Urinary bladder (tissue), 4 donors: ENCODE data around the gene FNDC11. TPM values are rescaled to one million over a fixed set of nuclear protein-coding genes. Genes with fewer than 3 reads are reported as not detected.

Experiments
- DNase-seq: peaks from one replicate; pipeline ENCODE4 v3.0.0-alpha.2; 2015; ENCODE audit errors: extremely low spot score
- H3K27ac ChIP-seq: one replicate; pipeline ENCODE4 v1.5.1; 2013; ENCODE audit warnings: low read depth, mild to moderate bottlenecking, moderate library complexity
- H3K36me3 ChIP-seq: one replicate; pipeline ENCODE4 v1.6.1; 2013; ENCODE audit warnings: mild to moderate bottlenecking, moderate library complexity; ENCODE audit not compliant: insufficient read depth
- H3K4me1 ChIP-seq: one replicate; pipeline ENCODE4 v1.6.1; 2013; ENCODE audit warnings: mild to moderate bottlenecking, moderate library complexity; ENCODE audit not compliant: insufficient read depth
- H3K4me3 ChIP-seq: one replicate; pipeline ENCODE4 v1.5.1; 2013; ENCODE audit warnings: low read depth, low read length
- WGBS: extraction: QIAGEN DNeasy Blood & Tissue Kit; methylation state at CpG from one replicate; pipeline ENCODE4 v1.1.7; 2013; 5-methylcytosine and 5-hydroxymethylcytosine counted together
- polyA plus RNA-seq: library from polyadenylated mRNA; stranded (reverse); fragments of 200-250 nt; gene quantifications from one replicate; pipeline ENCODE4 v1.2.3, GENCODE V29; 2013
- total RNA-seq: library from RNA; depleted of rRNA; stranded (reverse); fragments of >200 nt; gene quantifications from one replicate; pipeline ENCODE4 v1.2.3, GENCODE V29; 2014
- donor health status: healthy with polysubstance abuse.
- donor health status: healthy.

The FNDC11 gene
- total and polyA plus RNA-seq, 2 donors = 0.63 to 0.98 TPM

DNA sequence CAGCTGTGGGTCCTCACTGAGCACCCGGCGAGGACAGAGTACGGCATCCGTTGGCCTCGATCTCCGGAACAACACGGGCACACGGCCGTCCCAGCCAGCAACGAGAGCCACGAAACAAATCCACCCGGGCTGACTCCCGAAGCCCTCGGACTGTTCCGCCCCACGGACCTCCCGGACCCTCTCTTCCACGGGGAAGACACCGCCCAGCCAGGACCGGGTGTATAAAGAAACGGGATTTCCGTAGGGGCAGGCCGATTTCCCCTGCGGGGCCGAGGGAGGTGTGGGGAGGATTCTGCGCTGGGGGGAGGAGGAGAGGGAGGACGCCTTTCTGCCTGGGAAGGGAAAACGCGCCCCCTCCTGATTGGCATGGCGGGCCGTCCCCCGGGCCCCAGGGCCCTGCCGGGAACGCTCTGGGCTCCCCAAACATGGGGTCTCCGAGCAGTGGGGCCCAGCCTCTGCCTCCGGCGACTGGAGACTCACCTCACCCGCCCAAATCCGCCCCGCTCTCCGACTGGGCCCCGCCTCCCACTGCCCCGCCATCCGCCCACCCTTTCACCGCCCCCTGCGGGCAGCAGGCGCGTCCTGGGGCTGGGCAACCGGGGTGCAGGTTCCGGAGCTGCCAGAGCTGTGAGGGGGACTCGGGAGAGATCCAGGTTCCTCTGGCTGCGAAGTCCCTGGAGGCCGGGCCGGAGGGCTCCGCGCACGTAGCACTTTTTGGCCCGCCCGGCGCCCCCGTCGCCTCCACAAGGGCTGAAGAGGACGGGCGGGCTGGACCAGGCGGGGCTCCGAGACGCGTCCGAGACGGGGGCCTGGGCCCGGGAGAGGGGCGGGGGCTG, 34.1 kb upstream of the FNDC11 start:
- H3K4me3 ChIP-seq = peak overlapping the region; percentile 90
- no peaks in the 10 kb centered on the region for H3K36me3 ChIP-seq
- DNase-seq = no peak
- WGBS = under 1% methylated on average over 72 of the region's 72 CpGs
- H3K4me1 ChIP-seq = peaks cover 1% of the 10 kb centered on the region
- H3K27ac ChIP-seq = peak overlapping the region; percentile 84

DNA sequence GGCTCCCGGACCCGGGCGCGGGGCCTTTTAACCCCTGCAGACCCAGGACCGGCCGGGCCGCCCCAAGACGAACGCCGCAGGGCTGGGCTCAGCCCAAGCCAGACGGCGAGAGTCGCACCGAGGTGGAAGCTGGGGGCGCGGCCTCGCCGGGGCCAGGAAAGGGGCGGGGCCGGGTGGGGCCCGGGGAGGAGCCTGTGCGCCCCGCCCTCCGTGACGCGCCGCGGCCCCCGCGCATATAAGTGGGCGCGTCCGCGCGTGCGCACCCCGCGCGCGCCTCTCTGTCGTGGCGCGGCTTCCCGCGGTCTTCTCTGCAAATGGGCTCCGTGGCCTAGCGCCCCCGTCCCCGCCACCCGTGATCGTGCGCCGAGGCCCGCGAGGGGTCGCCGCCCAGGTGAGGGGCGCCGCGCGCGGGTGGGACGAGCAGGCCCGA, 33.4 kb upstream of the FNDC11 start, which contains the start of gene PPDPF:
Gene PPDPF, plus strand, starts transcription at position 262 of the 430 bp plus-strand sequence. CDS start 544 bp downstream, outside the sequence.
- WGBS = under 1% methylated on average over 64 of the region's 64 CpGs
- Histone ChIP-seq H3K4me1 (peaks cover 1% of the 10 kb centered on the region), H3K4me3 (peak within 1 kb of the TSS; percentile 90), H3K27ac (peak within 1 kb of the TSS; percentile 96), H3K36me3 (no peaks in the 10 kb centered on the region)
- peak; percentile 72 for DNase-seq

DNA sequence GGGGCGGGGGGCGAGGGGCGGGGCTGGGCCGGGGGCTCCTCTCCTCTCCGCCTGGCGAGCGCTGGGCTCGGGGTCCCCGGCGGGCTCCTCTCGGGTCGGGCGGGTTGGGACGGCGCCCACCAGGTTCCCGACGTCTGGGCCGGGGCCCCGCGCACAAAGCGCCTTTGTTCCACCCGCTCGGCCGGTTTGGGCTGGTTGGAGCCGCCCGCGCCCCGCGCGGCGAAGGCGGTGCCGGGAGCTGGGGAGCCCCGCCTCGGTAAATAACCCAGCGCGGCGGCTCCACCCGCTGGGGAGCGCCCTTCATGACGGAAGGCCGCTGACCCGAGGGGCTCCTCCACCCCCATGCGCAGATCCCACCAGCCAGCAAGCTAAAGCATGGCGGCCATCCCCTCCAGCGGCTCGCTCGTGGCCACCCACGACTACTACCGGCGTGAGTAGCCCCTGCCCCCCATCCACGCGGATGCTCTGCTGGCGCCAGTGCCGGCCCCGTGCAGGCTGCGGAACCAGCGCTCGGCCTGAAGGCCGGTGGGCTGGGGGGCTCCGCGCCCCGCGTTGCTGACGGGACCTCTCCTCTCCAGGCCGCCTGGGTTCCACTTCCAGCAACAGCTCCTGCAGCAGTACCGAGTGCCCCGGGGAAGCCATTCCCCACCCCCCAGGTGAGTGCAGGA, 32.9 kb upstream of the FNDC11 start:
- Histone ChIP-seq H3K36me3 (no peaks in the 10 kb centered on the region), H3K27ac (peak overlapping the region; percentile 96), H3K4me1 (peaks cover 1% of the 10 kb centered on the region), H3K4me3 (peak overlapping the region; percentile 90)
- no peak for DNase-seq
- WGBS = under 1% methylated on average over 68 of the region's 68 CpGs

DNA sequence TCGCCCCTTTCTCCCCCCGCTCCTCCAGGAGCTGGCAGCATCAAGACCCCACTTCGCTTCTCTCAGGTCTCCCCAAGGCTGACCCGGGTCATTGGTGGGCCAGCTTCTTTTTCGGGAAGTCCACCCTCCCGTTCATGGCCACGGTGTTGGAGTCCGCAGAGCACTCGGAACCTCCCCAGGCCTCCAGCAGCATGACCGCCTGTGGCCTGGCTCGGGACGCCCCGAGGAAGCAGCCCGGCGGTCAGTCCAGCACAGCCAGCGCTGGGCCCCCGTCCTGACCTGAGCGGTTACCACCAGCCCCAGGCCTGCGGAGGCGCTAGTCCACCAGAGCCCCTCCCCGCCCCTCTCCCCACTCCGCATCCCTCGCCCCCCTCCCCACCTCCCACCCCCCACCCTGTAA, 32.4 kb upstream of the FNDC11 start:
- H3K27ac ChIP-seq = peak overlapping the region; percentile 35
- DNase-seq = no peak
- no peaks in the 10 kb centered on the region for H3K36me3 ChIP-seq
- H3K4me3 ChIP-seq = peak overlapping the region; percentile 90
- WGBS = 20% methylated on average over 23 of the region's 23 CpGs
- peaks cover 1% of the 10 kb centered on the region for H3K4me1 ChIP-seq

DNA sequence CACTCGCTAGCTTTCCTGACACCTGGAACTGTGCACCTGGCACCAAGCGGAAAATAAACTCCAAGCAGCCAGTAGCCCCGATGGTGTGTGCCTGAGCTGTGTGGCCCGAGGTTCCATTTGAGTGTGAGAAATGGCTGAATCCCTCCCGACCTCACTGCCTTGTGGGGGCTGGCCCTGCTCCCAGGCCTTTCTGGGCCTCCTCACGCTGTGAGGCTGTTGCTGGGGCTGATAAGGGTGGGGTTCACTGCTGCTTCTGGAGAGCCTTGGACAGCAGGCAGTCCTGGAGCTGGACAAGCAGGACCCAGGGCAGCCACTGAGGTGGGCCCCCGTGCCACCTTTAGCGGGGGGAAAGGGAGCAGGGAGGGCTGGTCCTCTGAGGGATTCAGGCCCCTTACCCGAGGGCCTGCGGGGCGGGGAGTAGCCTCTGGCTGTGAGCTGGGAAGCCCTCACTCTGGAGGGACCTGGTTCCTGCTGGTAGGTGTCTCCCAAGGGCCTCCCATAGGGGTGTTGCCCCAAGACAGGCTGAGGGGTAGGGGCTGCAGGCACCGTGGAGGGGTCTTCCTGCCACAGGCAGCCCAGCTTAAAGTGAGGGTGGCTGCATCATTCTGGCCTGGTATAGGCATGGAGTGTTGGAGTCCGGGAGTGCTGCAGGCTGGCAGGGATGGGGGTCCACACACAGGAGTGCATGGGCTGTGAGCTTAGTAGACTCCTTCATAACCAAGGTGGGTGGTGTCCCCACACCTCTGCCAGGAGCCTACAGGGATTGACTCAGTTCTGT, 31.7 kb upstream of the FNDC11 start:
- no peak for DNase-seq
- Histone ChIP-seq H3K4me1 (peaks cover 1% of the 10 kb centered on the region), H3K36me3 (no peaks in the 10 kb centered on the region), H3K27ac (no peak overlapping the region), H3K4me3 (peak overlapping the region; percentile 90)
- 59% methylated on average over 13 of the region's 13 CpGs for WGBS

DNA sequence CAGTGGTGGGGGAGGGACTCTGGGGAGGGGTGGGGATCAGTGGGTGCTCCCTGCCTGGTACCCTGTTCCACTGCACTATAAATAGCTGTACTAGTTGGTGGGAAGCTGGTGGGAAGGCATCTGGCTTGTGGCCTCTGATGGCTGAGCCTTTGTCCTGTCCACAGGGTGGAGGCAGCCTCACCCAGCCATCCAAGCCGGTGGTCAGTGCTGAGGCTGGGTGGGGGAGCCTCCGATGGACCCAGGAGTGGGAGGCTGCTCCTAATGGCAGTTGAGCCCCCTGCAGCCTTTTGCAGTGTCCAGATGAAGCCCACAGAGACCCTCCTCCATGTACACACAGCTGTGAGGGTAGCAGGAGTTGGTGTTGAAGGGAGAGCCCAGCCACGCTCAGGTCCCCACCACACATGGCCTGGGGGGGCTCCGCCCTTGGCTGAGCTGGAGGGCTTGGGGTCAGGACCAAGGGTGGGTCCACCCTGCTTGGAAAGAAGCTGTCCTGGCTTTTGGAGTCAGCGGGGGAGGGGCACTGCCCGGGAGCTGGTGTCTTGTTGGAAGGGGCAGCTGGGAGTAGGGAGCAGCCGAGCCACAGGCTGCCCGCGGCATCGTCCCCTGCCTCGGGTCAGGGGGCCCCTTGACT, 30.9 kb upstream of the FNDC11 start:
- no peak overlapping the region for H3K27ac ChIP-seq
- H3K4me1 ChIP-seq = peaks cover 1% of the 10 kb centered on the region
- no peaks in the 10 kb centered on the region for H3K36me3 ChIP-seq
- H3K4me3 ChIP-seq = no peak overlapping the region
- 93% methylated on average over 11 of the region's 11 CpGs for WGBS
- DNase-seq = no peak

DNA sequence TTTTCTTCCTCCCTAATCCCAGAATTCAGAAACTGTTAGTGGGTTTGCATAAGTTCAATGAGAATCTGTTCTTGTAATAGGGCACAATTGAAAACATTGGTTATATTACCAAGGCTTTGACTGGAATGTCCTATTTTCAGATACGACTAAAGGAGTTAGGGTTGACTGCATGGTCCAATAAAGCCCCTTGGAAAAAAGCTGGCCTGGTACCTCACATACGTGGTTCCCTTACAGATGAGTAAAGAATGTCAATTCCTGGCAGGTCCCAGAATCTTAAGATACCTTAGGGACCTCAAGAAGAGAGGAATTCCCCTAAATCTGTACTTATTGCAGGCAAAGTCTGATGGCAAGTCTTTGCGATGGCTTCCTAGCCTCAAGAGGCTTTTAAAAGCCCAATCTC, 28.8 kb upstream of the FNDC11 start:
- Histone ChIP-seq H3K27ac (no peak overlapping the region), H3K36me3 (no peaks in the 10 kb centered on the region), H3K4me3 (no peak overlapping the region), H3K4me1 (peaks cover 1% of the 10 kb centered on the region)
- no peak for DNase-seq
- 50% methylated on average over 3 of the region's 3 CpGs for WGBS

DNA sequence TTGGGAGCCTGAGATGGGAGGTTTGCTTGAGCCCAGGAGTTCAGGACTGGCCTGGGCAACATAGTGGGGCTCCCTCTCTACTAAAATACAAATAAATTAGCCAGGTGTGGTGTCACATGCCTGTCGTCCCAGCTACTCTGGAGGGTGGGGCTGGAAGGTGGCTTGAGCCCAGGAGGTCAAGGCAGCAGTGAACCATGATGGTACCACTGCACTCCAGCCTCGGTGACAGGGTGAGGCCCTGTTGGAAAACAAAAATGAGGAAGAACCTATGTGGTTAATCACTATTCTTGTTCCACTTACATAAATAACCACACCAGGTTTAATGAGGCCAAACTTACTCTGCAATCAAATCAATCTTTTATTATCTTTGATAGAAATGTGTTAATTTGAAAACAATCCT, 28.0 kb upstream of the FNDC11 start:
- WGBS = 15% methylated on average over 2 of the region's 2 CpGs

DNA sequence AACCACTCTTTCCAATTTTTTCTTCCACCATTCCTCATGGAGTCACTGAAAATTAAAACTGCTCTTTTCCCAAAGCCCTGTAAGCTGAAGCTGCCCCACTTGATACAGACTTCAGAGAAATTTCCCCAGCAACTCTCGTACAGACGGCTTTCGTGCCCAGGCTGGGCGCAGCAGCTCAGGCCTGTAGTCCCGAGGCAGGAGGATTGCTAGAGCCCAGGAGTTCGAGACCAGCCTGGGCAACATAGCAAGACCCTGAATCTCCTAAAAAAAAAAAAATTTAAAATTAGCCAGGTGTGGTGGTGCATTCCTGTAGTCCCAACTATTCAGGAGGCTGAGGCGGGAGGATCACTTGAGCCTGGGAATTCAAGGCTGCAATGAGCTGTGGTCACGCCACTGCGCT, 26.8 kb upstream of the FNDC11 start:
- 88% methylated on average over 9 of the region's 9 CpGs for WGBS

More for the DNA sequence above, 28.0 kb upstream of the FNDC11 start:
- no peak for DNase-seq
- Histone ChIP-seq H3K27ac (no peak overlapping the region), H3K36me3 (no peaks in the 10 kb centered on the region), H3K4me1 (peaks cover 1% of the 10 kb centered on the region), H3K4me3 (no peak overlapping the region)

DNA sequence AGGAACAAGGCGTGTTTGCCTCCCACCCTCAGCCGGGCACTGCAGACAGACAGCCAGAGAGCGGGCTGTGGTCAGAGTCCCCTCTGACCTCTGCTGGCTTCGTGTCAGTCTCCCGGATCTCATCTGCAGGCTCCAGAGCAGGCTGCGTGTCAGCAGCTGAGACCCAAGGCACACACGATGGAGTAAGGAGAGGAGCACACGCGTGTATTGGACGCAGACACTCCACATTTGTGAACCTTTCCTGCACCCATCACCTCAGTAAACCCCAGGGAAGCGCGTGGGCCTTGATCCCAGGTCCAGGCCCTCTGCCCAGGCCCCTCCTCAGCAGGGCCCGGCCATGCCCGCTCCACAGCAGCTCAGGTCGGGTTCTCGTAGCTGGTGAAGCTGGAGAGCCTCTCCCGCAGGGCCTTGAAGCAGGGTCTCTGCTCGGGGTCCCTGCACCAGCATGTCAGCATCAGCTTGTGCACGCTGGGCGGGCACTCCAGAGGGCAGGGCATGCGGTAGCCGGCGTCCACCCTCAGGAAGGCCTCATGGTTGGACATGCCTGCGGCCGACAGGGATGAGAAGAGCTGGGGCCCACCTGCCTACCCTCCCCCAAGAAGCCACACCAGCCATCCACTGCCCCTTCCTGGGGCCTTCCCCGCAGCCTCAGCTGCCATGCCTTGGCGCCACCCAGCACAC, 24.6 kb upstream of the FNDC11 start:
- Histone ChIP-seq H3K36me3 (no peaks in the 10 kb centered on the region), H3K4me1 (no peaks in the 10 kb centered on the region), H3K4me3 (no peak overlapping the region), H3K27ac (no peak overlapping the region)
- DNase-seq = no peak
- 82% methylated on average over 27 of the region's 27 CpGs for WGBS

More for the DNA sequence above, 26.8 kb upstream of the FNDC11 start:
- Histone ChIP-seq H3K4me1 (no peaks in the 10 kb centered on the region), H3K4me3 (no peak overlapping the region), H3K27ac (no peak overlapping the region), H3K36me3 (no peaks in the 10 kb centered on the region)
- DNase-seq = no peak

DNA sequence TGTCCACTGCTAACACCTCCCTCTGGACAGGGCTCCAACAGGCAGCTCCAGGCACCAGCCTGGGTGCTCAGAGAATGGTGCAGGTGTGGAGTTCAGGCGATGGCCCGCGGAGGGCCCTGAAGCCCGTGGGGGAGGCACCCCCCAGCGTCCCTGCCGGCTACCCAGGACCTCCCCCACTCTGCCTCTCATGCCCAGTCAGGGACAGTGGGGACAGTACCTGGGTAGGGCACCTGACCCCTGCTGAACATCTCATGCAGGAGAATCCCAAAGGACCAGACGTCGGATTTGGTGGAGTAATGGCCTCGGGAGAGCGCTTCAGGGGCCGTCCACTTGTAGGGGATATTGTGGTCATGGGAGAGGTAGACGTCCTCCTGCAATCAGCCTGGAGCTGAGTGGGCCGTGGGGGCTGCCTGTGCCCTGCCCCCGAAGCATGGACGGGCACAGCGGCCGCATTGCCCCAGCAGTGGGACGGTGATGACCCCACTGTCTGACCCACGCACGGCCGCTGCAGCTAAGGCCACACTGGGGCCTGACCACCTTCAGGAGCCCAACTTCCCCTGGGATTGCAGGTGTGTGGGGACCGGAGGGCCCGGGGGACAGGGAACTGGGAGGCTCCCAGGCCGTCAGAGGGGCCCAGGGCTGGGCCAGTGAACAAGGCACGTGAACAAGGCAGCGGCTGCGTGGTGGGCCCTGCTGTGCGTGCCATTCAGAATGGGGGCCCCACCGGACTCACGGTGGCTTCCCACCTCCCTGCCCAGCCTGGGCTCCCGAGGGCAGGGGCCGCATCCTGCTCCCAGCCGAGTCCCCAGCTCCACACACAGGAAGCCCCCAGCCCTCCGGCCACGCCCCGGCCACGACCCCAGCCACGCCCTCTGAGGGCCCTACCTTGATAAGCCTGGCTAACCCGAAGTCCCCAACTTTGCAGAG, 23.8 kb upstream of the FNDC11 start:
- Histone ChIP-seq H3K36me3 (no peaks in the 10 kb centered on the region), H3K4me3 (no peak overlapping the region), H3K27ac (no peak overlapping the region), H3K4me1 (no peaks in the 10 kb centered on the region)
- WGBS = 77% methylated on average over 39 of the region's 39 CpGs
- no peak for DNase-seq

DNA sequence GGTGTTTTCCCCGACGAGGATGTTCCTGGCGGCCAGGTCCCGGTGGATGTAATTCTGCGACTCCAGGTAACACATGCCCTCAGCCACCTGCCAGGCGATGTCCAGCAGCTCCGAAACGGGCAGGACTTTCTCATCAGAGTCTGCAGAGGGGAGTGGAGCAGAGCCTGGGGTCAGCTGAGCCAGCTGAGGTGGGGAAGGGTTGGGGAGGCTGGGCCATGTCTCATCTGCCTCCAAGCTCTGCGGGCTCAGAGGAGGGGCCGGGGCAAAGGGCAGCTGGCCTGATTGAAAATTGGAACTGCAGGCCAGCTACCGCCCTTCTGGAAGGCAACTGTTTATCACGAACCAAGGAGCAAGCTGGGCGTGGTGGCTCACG, 23.2 kb upstream of the FNDC11 start:
- no peak for DNase-seq
- 71% methylated on average over 14 of the region's 14 CpGs for WGBS
- H3K4me3 ChIP-seq = no peak overlapping the region

More for the DNA sequence above, 23.2 kb upstream of the FNDC11 start:
- no peaks in the 10 kb centered on the region for H3K4me1 ChIP-seq
- H3K36me3 ChIP-seq = no peaks in the 10 kb centered on the region
- H3K27ac ChIP-seq = no peak overlapping the region
